HCT116 (cell line): ENCODE results near the gene KAZN. TPM values are rescaled to one million over a fixed set of nuclear protein-coding genes. Genes with fewer than 3 reads are reported as not detected.
A peak's percentile ranks its signal among the peaks of the same experiment; 100 is the strongest.

Source experiments
- ATAC-seq: fragments of 200-7000 bp; cut with Tn5 transposase; 2 replicates; pipeline ENCODE4 v1.9.1; 2020; ENCODE audit warnings: mild to moderate bottlenecking, moderate library complexity
- BruUV-seq: library from RNA; stranded (reverse); fragments of 400-500 nt; replicated peaks from 2 replicates; lab custom pipeline; 2021; lab: Mats Ljungman, UMichigan
- CTCF ChIA-PET: fragments of 300-600 bp; sonication (Branson Sonifier 250); formaldehyde crosslinking; loops from one replicate; lab custom pipeline; 2021; ENCODE audit warnings: antibody characterized with exemption; lab: Charles Lee
- POLR2A ChIA-PET: fragments of 300-600, 350-600 bp; sonication (Branson Sonifier 250); formaldehyde crosslinking; loops from one replicate; lab custom pipeline; 2021; ENCODE audit warnings: antibody characterized with exemption; lab: Charles Lee
- RAD21 ChIA-PET, 2 experiments: fragments of 300-600 bp; sonication (Branson Sonifier 250); formaldehyde crosslinking; loops; one replicate each; lab custom pipeline; 2023; ENCODE audit warnings: low total read pairs in 2 of 2; ENCODE audit not compliant: uncharacterized antibody in 2 of 2, unreplicated experiment in 2 of 2, low non-redundant PET in 1 of 2; lab: Charles Lee
- DNase-seq: peaks from one replicate; pipeline ENCODE4 v3.0.0-alpha.2; 2010; ENCODE audit warnings: low read depth, low spot score
- H2AFZ ChIP-seq: fragments of 200-600 bp; shearing (Covaris generic), sonication (generic); 2 replicates; pipeline ENCODE4 v1.6.1; 2017; ENCODE audit warnings: low read depth, mixed run types, mixed read lengths, antibody characterized with exemption, low read length; ENCODE audit not compliant: poor library complexity, severe bottlenecking
- H3K27ac ChIP-seq: 2 replicates; pipeline ENCODE4 v1.5.1; 2012; ENCODE audit warnings: low read depth, low read length
- H3K27me3 ChIP-seq: fragments of 200-600 bp; sonication (generic); 2 replicates; pipeline ENCODE4 v1.6.1; 2016; ENCODE audit warnings: mixed run types, low read length, mixed read lengths; ENCODE audit not compliant: insufficient read depth
- H3K36me3 ChIP-seq, 2 experiments: fragments of 200-500 bp in 1 of 2; fragments of 200-600 bp in 1 of 2; sonication (Bioruptor generic) in 1 of 2; sonication (generic) in 1 of 2; 2 replicates each; pipeline versions ENCODE4 v1.5.1 to v1.6.1; 2014 to 2016; ENCODE audit warnings: low read length in 2 of 2, inconsistent platforms in 1 of 2, mixed read lengths in 1 of 2, mixed run types in 1 of 2; ENCODE audit not compliant: insufficient read depth in 2 of 2, control insufficient read depth in 1 of 2
- H3K4me1 ChIP-seq, 2 experiments: fragments of 200-600 bp in 1 of 2; sonication (generic) in 1 of 2; 2 replicates each; pipeline versions ENCODE4 v1.5.1 to v1.6.1; 2012 to 2017; ENCODE audit warnings: low read length in 2 of 2, inconsistent platforms in 1 of 2, mild to moderate bottlenecking in 1 of 2, mixed read lengths in 1 of 2, mixed run types in 1 of 2, moderate library complexity in 1 of 2; ENCODE audit not compliant: insufficient read depth in 2 of 2, control insufficient read depth in 1 of 2
- H3K4me2 ChIP-seq: fragments of 200-600 bp; sonication (generic); 2 replicates; pipeline ENCODE4 v1.6.1; 2017; ENCODE audit warnings: mixed run types, low read length, mixed read lengths
- H3K4me3 ChIP-seq, 2 experiments: fragments of 200-600 bp in 1 of 2; sonication (generic) in 1 of 2; replicated peaks in 1 of 2; 2 replicates each; pipeline ENCODE4 v1.5.1; 2011 to 2016; ENCODE audit warnings: low read length in 2 of 2, control low read depth in 1 of 2, low read depth in 1 of 2, mild to moderate bottlenecking in 1 of 2, mixed read lengths in 1 of 2, mixed run types in 1 of 2
- H3K79me2 ChIP-seq: fragments of 200-600 bp; sonication (generic); 2 replicates; pipeline ENCODE4 v1.6.1; 2017; ENCODE audit warnings: mild to moderate bottlenecking, mixed run types, low read length, moderate library complexity, mixed read lengths; ENCODE audit not compliant: insufficient read depth
- H3K9ac ChIP-seq: fragments of 200-600 bp; sonication (generic); 2 replicates; pipeline ENCODE4 v1.6.1; 2016; ENCODE audit warnings: low read length, mixed read lengths
- H3K9me2 ChIP-seq: fragments of 200-600 bp; sonication (generic), shearing (Covaris generic); 2 replicates; pipeline ENCODE4 v1.6.1; 2017; ENCODE audit warnings: mixed run types, mild to moderate bottlenecking, moderate library complexity; ENCODE audit not compliant: insufficient read depth
- H3K9me3 ChIP-seq, 2 experiments: fragments of 200-500 bp in 1 of 2; fragments of 200-600 bp in 1 of 2; sonication (Bioruptor generic) in 1 of 2; sonication (generic) in 1 of 2; 2 replicates each; pipeline ENCODE4 v1.6.1; 2014 to 2017; ENCODE audit warnings: low read length in 2 of 2, mixed read lengths in 2 of 2, inconsistent platforms in 1 of 2, low read depth in 1 of 2, mild to moderate bottlenecking in 1 of 2, mixed run types in 1 of 2, moderate library complexity in 1 of 2; ENCODE audit not compliant: control insufficient read depth in 1 of 2, insufficient read depth in 1 of 2
- H4K20me1 ChIP-seq: fragments of 200-600 bp; sonication (generic), shearing (Covaris generic); 2 replicates; pipeline ENCODE4 v1.6.1; 2017; ENCODE audit warnings: mixed run types, mild to moderate bottlenecking, moderate library complexity; ENCODE audit not compliant: insufficient read depth
- ATF3 ChIP-seq: IDR thresholded peaks from 2 replicates; pipeline ENCODE4 v1.6.1; 2012
- CEBPB ChIP-seq: IDR thresholded peaks from 2 replicates; pipeline ENCODE4 v1.6.1; 2012; ENCODE audit warnings: low read depth
- EGR1 ChIP-seq: IDR thresholded peaks from 2 replicates; pipeline ENCODE4 v1.6.1; 2012; ENCODE audit warnings: low read depth
- ELF1 ChIP-seq: IDR thresholded peaks from 2 replicates; pipeline ENCODE4 v1.6.1; 2012; ENCODE audit warnings: low read depth, borderline replicate concordance
- FOSL1 ChIP-seq: IDR thresholded peaks from 2 replicates; pipeline ENCODE4 v1.6.1; 2012; ENCODE audit warnings: low read depth
- JUND ChIP-seq: IDR thresholded peaks from 2 replicates; pipeline ENCODE4 v1.6.1; 2012
- MAX ChIP-seq: IDR thresholded peaks from 2 replicates; pipeline ENCODE4 v1.6.1; 2012
- POLR2A ChIP-seq: IDR thresholded peaks from 2 replicates; pipeline ENCODE4 v1.7.0; 2011; ENCODE audit warnings: borderline replicate concordance; ENCODE audit not compliant: insufficient read depth, insufficient read length; ENCODE audit errors: extremely low read depth
- POLR2AphosphoS5 ChIP-seq: IDR thresholded peaks from 2 replicates; pipeline ENCODE4 v1.6.1; 2011; ENCODE audit warnings: mild to moderate bottlenecking, low read depth, low read length, moderate library complexity
- RAD21 ChIP-seq: IDR thresholded peaks from 2 replicates; pipeline ENCODE4 v1.6.1; 2012; ENCODE audit warnings: low read depth, mild to moderate bottlenecking
- REST ChIP-seq: IDR thresholded peaks from 2 replicates; pipeline ENCODE4 v1.6.1; 2012; ENCODE audit warnings: low read depth
- SIN3A ChIP-seq: IDR thresholded peaks from 2 replicates; pipeline ENCODE4 v1.6.1; 2012; ENCODE audit warnings: low read depth
- SP1 ChIP-seq: IDR thresholded peaks from 2 replicates; pipeline ENCODE4 v1.6.1; 2012; ENCODE audit warnings: low read depth
- SRF ChIP-seq: IDR thresholded peaks from 2 replicates; pipeline ENCODE4 v1.6.1; 2012; ENCODE audit warnings: low read depth
- TCF7L2 ChIP-seq: IDR thresholded peaks from 2 replicates; pipeline ENCODE4 v1.7.0; 2011; ENCODE audit warnings: borderline replicate concordance, inconsistent platforms; ENCODE audit not compliant: insufficient read depth, insufficient read length; ENCODE audit errors: extremely low read depth
- ZFX ChIP-seq: fragments of 450-650 bp; IDR thresholded peaks from 2 replicates; pipeline ENCODE4 v1.6.1; 2017
- intact Hi-C: fragments of 100-400 bp; cut with micrococcal nuclease; formaldehyde crosslinking; loops from 2 replicates; pipeline ENCODE4 v1.10.0; 2022
- total RNA-seq: library from RNA; stranded (reverse); gene quantifications from one replicate; pipeline ENCODE4 v1.2.1, GENCODE V29; 2021; ENCODE audit not compliant: unreplicated experiment
- TF ChIP-seq, protein P1 (sequence below), 3 experiments: fragments of 200-600 bp in 1 of 3; sonication (generic) in 1 of 3; IDR thresholded peaks in 2 of 3; conservative IDR thresholded peaks in 1 of 3; 2 replicates each; pipeline ENCODE4 v1.5.1; 2012 to 2017; ENCODE audit warnings: low read depth in 2 of 3, low read length in 2 of 3, antibody characterized with exemption in 1 of 3, borderline replicate concordance in 1 of 3, control low read depth in 1 of 3, mild to moderate bottlenecking in 1 of 3, mixed read lengths in 1 of 3, mixed run types in 1 of 3, moderate library complexity in 1 of 3; ENCODE audit not compliant: insufficient read depth in 1 of 3
- TF ChIP-seq, protein P2 (sequence below): IDR thresholded peaks from 2 replicates; pipeline ENCODE4 v1.6.1; 2011; ENCODE audit warnings: mild to moderate bottlenecking, low read length, moderate library complexity; ENCODE audit not compliant: insufficient replicate concordance; ENCODE audit errors: extremely low read depth

Gene KAZN
- total RNA-seq, 1 experiment from 2014 or later = 13.4 TPM

GRCh38 chr1:15100880-15101760, 502.6 kb downstream of the KAZN start:
- no peak overlapping the region for H3K4me2 ChIP-seq
- no peak overlapping the region for H3K4me3 ChIP-seq
- H3K79me2 ChIP-seq = no peaks in the 10 kb centered on the region
- RAD21 ChIA-PET = no interaction called here
- no peak overlapping the region for H2AFZ ChIP-seq
- H3K27me3 ChIP-seq = peaks cover 12% of the 10 kb centered on the region; the same call in 1 of the 2 replicates
- no peaks in the 10 kb centered on the region for H3K36me3 ChIP-seq
- no TSS peak for BruUV-seq
- H3K27ac ChIP-seq = no peak overlapping the region
- no peaks in the 10 kb centered on the region for H3K9me2 ChIP-seq
- POLR2A ChIA-PET = no interaction called here
- ATAC-seq (peak; percentile 10; the same call in 1 of the 2 replicates), DNase-seq (no peak)
- TF ChIP-seq SP1 = no peak
- no peak for TF ChIP-seq SIN3A
- TF ChIP-seq, protein P1, sequence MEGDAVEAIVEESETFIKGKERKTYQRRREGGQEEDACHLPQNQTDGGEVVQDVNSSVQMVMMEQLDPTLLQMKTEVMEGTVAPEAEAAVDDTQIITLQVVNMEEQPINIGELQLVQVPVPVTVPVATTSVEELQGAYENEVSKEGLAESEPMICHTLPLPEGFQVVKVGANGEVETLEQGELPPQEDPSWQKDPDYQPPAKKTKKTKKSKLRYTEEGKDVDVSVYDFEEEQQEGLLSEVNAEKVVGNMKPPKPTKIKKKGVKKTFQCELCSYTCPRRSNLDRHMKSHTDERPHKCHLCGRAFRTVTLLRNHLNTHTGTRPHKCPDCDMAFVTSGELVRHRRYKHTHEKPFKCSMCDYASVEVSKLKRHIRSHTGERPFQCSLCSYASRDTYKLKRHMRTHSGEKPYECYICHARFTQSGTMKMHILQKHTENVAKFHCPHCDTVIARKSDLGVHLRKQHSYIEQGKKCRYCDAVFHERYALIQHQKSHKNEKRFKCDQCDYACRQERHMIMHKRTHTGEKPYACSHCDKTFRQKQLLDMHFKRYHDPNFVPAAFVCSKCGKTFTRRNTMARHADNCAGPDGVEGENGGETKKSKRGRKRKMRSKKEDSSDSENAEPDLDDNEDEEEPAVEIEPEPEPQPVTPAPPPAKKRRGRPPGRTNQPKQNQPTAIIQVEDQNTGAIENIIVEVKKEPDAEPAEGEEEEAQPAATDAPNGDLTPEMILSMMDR (IDR thresholded peaks at IDR 0.05 in 2 of 3, conservative IDR thresholded peaks at IDR 0.05 in 1 of 3; ENCODE audit: borderline replicate concordance in 1 of 3, insufficient read depth in 1 of 3, low read depth in 2 of 3, low read length in 2 of 3) = no peak
- TF ChIP-seq REST = no peak
- no peak for TF ChIP-seq JUND
- TF ChIP-seq RAD21 = no peak
- TF ChIP-seq POLR2A = no peak
- TF ChIP-seq CEBPB = no peak
- TF ChIP-seq MAX = no peak
- TF ChIP-seq ATF3 = no peak
- no peak for TF ChIP-seq SRF
- TF ChIP-seq POLR2AphosphoS5 = no peak
- TF ChIP-seq, protein P2, sequence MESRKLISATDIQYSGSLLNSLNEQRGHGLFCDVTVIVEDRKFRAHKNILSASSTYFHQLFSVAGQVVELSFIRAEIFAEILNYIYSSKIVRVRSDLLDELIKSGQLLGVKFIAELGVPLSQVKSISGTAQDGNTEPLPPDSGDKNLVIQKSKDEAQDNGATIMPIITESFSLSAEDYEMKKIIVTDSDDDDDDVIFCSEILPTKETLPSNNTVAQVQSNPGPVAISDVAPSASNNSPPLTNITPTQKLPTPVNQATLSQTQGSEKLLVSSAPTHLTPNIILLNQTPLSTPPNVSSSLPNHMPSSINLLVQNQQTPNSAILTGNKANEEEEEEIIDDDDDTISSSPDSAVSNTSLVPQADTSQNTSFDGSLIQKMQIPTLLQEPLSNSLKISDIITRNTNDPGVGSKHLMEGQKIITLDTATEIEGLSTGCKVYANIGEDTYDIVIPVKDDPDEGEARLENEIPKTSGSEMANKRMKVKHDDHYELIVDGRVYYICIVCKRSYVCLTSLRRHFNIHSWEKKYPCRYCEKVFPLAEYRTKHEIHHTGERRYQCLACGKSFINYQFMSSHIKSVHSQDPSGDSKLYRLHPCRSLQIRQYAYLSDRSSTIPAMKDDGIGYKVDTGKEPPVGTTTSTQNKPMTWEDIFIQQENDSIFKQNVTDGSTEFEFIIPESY = no peak
- no peak for TF ChIP-seq FOSL1
- TF ChIP-seq EGR1 = no peak
- no peak for TF ChIP-seq ZFX
- no peak for TF ChIP-seq TCF7L2
- no peak for TF ChIP-seq ELF1
- no peaks in the 10 kb centered on the region for H3K4me1 ChIP-seq
- CTCF ChIA-PET = interaction anchor here (1.5 kb wide), 1 partner anchor 11 kb away, joined by 3 read pairs; no protein-coding TSS in a partner anchor
- no peaks in the 10 kb centered on the region for H4K20me1 ChIP-seq
- H3K9me3 ChIP-seq = peaks cover 3 to 7% of the 10 kb centered on the region in 2 experiments; a peak in 1 of 4 replicates
- H3K9ac ChIP-seq = no peak overlapping the region
- intact Hi-C loops = loop anchor here (2.0 to 10.0 kb wide), 4 partner anchors 38 to 536 kb away; no protein-coding TSS in a partner anchor
